GM23248 (cell line): ENCODE data around the gene PRR5L.

Source experiments
- EZH2 ChIP-seq: fragments of 200-600 bp; sonication (generic); IDR thresholded peaks from 2 replicates; pipeline ENCODE4 v1.6.1; 2018; ENCODE audit warnings: antibody characterized with exemption, mild to moderate bottlenecking; ENCODE audit not compliant: insufficient read depth, poor library complexity, severe bottlenecking
- EZH2phosphoT487 ChIP-seq: fragments of 200-600 bp; sonication (generic); IDR thresholded peaks from 2 replicates; pipeline ENCODE4 v1.6.1; 2018; ENCODE audit warnings: antibody characterized with exemption, moderate library complexity, mild to moderate bottlenecking, low read depth; ENCODE audit not compliant: insufficient read depth

DNA sequence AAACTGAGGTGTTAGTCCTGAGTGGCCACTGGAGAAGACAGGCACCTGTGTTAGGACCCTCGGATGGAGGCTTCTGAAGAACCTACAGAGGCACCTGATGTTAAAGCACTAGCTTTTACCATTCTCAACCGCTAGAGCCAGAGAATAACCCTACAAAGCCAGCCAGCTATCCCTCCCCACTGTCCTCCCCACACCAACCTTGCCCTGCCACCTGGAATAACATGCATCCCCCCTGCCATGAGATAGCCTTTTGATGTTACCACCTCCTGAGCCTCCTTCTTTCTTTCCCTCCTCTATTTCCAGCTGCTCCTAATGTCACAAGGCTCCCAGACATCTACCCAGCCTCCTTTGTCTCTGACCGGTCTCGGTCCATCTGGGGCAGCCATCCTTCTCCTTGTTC lies 35.0 kb upstream of the PRR5L start:
- no peak for TF ChIP-seq EZH2phosphoT487
- TF ChIP-seq EZH2: no peak
